ENCODE data around the gene FASTKD3.

The FASTKD3 gene

GRCh38 chr5:7849681-7850394 lies 19.0 kb downstream of the FASTKD3 start:
- Mint-ChIP-seq H3K27ac (no peak overlapping the region), H3K27me3 (peaks cover 57% of the 10 kb centered on the region), H3K36me3 (no peaks in the 10 kb centered on the region), H3K4me3 (peak overlapping the region; percentile 52), H3K4me1 (peaks cover 24% of the 10 kb centered on the region), H3K9me3 (peaks cover 2% of the 10 kb centered on the region)
- CTCF ChIA-PET: no interaction called here
- peak; percentile 25 for DNase-seq

GRCh38 chr5:7848296-7848695 lies 20.5 kb downstream of the FASTKD3 start:
- peaks cover 24% of the 10 kb centered on the region for H3K4me1 Mint-ChIP-seq
- no peaks in the 10 kb centered on the region for H3K36me3 Mint-ChIP-seq
- H3K27ac Mint-ChIP-seq: no peak overlapping the region
- DNase-seq: no peak
- CTCF ChIA-PET: no interaction called here
- no peak overlapping the region for H3K4me3 Mint-ChIP-seq
- H3K27me3 Mint-ChIP-seq: peaks cover 65% of the 10 kb centered on the region
- peaks cover 2% of the 10 kb centered on the region for H3K9me3 Mint-ChIP-seq

- CTCF ChIA-PET: interaction anchor here (0.8 kb wide), 1 partner anchor 586 kb away, joined by 3 read pairs; no protein-coding TSS in a partner anchor
- H3K9me3 Mint-ChIP-seq: no peaks in the 10 kb centered on the region
- no peak overlapping the region for H3K4me3 Mint-ChIP-seq
- no peak overlapping the region for H3K27ac Mint-ChIP-seq
- no peaks in the 10 kb centered on the region for H3K36me3 Mint-ChIP-seq
- DNase-seq: no peak
- H3K27me3 Mint-ChIP-seq: peaks cover 58% of the 10 kb centered on the region
- H3K4me1 Mint-ChIP-seq: peaks cover 10% of the 10 kb centered on the region
Measured at GRCh38 chr5:7846327-7846726, 22.5 kb downstream of the FASTKD3 start.

- Mint-ChIP-seq H3K4me1 (peaks cover 7% of the 10 kb centered on the region), H3K36me3 (no peaks in the 10 kb centered on the region), H3K4me3 (no peak overlapping the region), H3K27ac (no peak overlapping the region), H3K9me3 (no peaks in the 10 kb centered on the region), H3K27me3 (peaks cover 51% of the 10 kb centered on the region)
- no peak for DNase-seq
- CTCF ChIA-PET: interaction anchor here (0.7 to 0.8 kb wide), 2 partner anchors 338 to 585 kb away, joined by 3 read pairs; no protein-coding TSS in a partner anchor
Measured at GRCh38 chr5:7845557-7845956, 23.3 kb downstream of the FASTKD3 start.

- H3K27ac Mint-ChIP-seq: no peak overlapping the region
- no peaks in the 10 kb centered on the region for H3K9me3 Mint-ChIP-seq
- H3K36me3 Mint-ChIP-seq: no peaks in the 10 kb centered on the region
- CTCF ChIA-PET: interaction anchor here (0.7 kb wide), 1 partner anchor 338 kb away, joined by 3 read pairs; no protein-coding TSS in a partner anchor
- H3K4me3 Mint-ChIP-seq: no peak overlapping the region
- DNase-seq: no peak
- H3K4me1 Mint-ChIP-seq: peaks cover 3% of the 10 kb centered on the region
- H3K27me3 Mint-ChIP-seq: peaks cover 45% of the 10 kb centered on the region
Measured at GRCh38 chr5:7844901-7845300, 23.9 kb downstream of the FASTKD3 start.

- peaks cover 22% of the 10 kb centered on the region for H3K27me3 Mint-ChIP-seq
- DNase-seq: no peak
- no peak overlapping the region for H3K4me3 Mint-ChIP-seq
- CTCF ChIA-PET: no interaction called here
- no peaks in the 10 kb centered on the region for H3K9me3 Mint-ChIP-seq
- H3K36me3 Mint-ChIP-seq: no peaks in the 10 kb centered on the region
- no peak overlapping the region for H3K27ac Mint-ChIP-seq
- H3K4me1 Mint-ChIP-seq: no peaks in the 10 kb centered on the region
Measured at GRCh38 chr5:7842531-7842930, 26.3 kb downstream of the FASTKD3 start.

GRCh38 chr5:7837403-7837802 lies 31.4 kb downstream of the FASTKD3 start:
- Mint-ChIP-seq H3K4me3 (no peak overlapping the region), H3K36me3 (no peaks in the 10 kb centered on the region), H3K27ac (no peak overlapping the region), H3K27me3 (no peaks in the 10 kb centered on the region), H3K9me3 (no peaks in the 10 kb centered on the region), H3K4me1 (no peaks in the 10 kb centered on the region)
- CTCF ChIA-PET: no interaction called here
- no peak for DNase-seq

GRCh38 chr5:7834982-7835381 lies 33.8 kb downstream of the FASTKD3 start:
- CTCF ChIA-PET: no interaction called here
- DNase-seq: no peak
- H3K27me3 Mint-ChIP-seq: no peaks in the 10 kb centered on the region
- H3K4me1 Mint-ChIP-seq: no peaks in the 10 kb centered on the region
- H3K36me3 Mint-ChIP-seq: no peaks in the 10 kb centered on the region
- H3K27ac Mint-ChIP-seq: no peak overlapping the region
- no peak overlapping the region for H3K4me3 Mint-ChIP-seq
- H3K9me3 Mint-ChIP-seq: no peaks in the 10 kb centered on the region

- Mint-ChIP-seq H3K9me3 (no peaks in the 10 kb centered on the region), H3K4me1 (no peaks in the 10 kb centered on the region), H3K27ac (no peak overlapping the region), H3K36me3 (no peaks in the 10 kb centered on the region), H3K27me3 (peaks cover 6% of the 10 kb centered on the region), H3K4me3 (no peak overlapping the region)
- DNase-seq: no peak
- CTCF ChIA-PET: no interaction called here
Measured at GRCh38 chr5:7828269-7828668, 40.6 kb downstream of the FASTKD3 start.

GRCh38 chr5:7827610-7828009 lies 41.2 kb downstream of the FASTKD3 start:
- H3K27me3 Mint-ChIP-seq: peaks cover 6% of the 10 kb centered on the region
- CTCF ChIA-PET: no interaction called here
- no peak overlapping the region for H3K27ac Mint-ChIP-seq
- no peaks in the 10 kb centered on the region for H3K9me3 Mint-ChIP-seq
- no peaks in the 10 kb centered on the region for H3K36me3 Mint-ChIP-seq
- no peaks in the 10 kb centered on the region for H3K4me1 Mint-ChIP-seq
- DNase-seq: no peak
- no peak overlapping the region for H3K4me3 Mint-ChIP-seq

GRCh38 chr5:7825630-7826029 lies 43.2 kb downstream of the FASTKD3 start:
- H3K27me3 Mint-ChIP-seq: peaks cover 13% of the 10 kb centered on the region
- no peak overlapping the region for H3K4me3 Mint-ChIP-seq
- no peaks in the 10 kb centered on the region for H3K4me1 Mint-ChIP-seq
- H3K9me3 Mint-ChIP-seq: no peaks in the 10 kb centered on the region
- H3K36me3 Mint-ChIP-seq: no peaks in the 10 kb centered on the region
- no peak for DNase-seq
- H3K27ac Mint-ChIP-seq: no peak overlapping the region
- CTCF ChIA-PET: no interaction called here

- H3K4me1 Mint-ChIP-seq: no peaks in the 10 kb centered on the region
- H3K27me3 Mint-ChIP-seq: peaks cover 14% of the 10 kb centered on the region
- H3K9me3 Mint-ChIP-seq: no peaks in the 10 kb centered on the region
- no peak for DNase-seq
- H3K4me3 Mint-ChIP-seq: no peak overlapping the region
- no peak overlapping the region for H3K27ac Mint-ChIP-seq
- CTCF ChIA-PET: no interaction called here
- H3K36me3 Mint-ChIP-seq: no peaks in the 10 kb centered on the region
Measured at GRCh38 chr5:7824995-7825394, 43.8 kb downstream of the FASTKD3 start.

GRCh38 chr5:7823594-7823993 lies 45.2 kb downstream of the FASTKD3 start:
- CTCF ChIA-PET: no interaction called here
- no peaks in the 10 kb centered on the region for H3K4me1 Mint-ChIP-seq
- H3K9me3 Mint-ChIP-seq: no peaks in the 10 kb centered on the region
- no peak overlapping the region for H3K27ac Mint-ChIP-seq
- DNase-seq: no peak
- no peak overlapping the region for H3K4me3 Mint-ChIP-seq
- H3K27me3 Mint-ChIP-seq: peaks cover 17% of the 10 kb centered on the region
- H3K36me3 Mint-ChIP-seq: no peaks in the 10 kb centered on the region

- H3K27ac Mint-ChIP-seq: no peak overlapping the region
- H3K4me3 Mint-ChIP-seq: no peak overlapping the region
- H3K36me3 Mint-ChIP-seq: no peaks in the 10 kb centered on the region
- H3K4me1 Mint-ChIP-seq: no peaks in the 10 kb centered on the region
- no peaks in the 10 kb centered on the region for H3K9me3 Mint-ChIP-seq
- CTCF ChIA-PET: interaction anchor here (1.2 kb wide), 1 partner anchor 1002 kb away, joined by 3 read pairs; no protein-coding TSS in a partner anchor
- DNase-seq: no peak
- H3K27me3 Mint-ChIP-seq: peaks cover 17% of the 10 kb centered on the region
Measured at GRCh38 chr5:7822449-7822848, 46.4 kb downstream of the FASTKD3 start.

- CTCF ChIA-PET: interaction anchor here (1.0 to 2.1 kb wide), 5 partner anchors 18 to 996 kb away, joined by 3 to 6 read pairs (median 4); no protein-coding TSS in a partner anchor
- Mint-ChIP-seq H3K27ac (no peak overlapping the region), H3K36me3 (no peaks in the 10 kb centered on the region), H3K9me3 (no peaks in the 10 kb centered on the region), H3K27me3 (peaks cover 29% of the 10 kb centered on the region), H3K4me3 (no peak overlapping the region), H3K4me1 (no peaks in the 10 kb centered on the region)
- no peak for DNase-seq
Measured at GRCh38 chr5:7816535-7816901, 52.3 kb downstream of the FASTKD3 start.

Data from activated naive CD4-positive, alpha-beta T cell treated with anti-CD3 and anti-CD28 coated beads, Interleukin-2, amount 10 ng/mL, durations not matched to agents 7 days and 5 days (primary cell).